OCI-LY3 (cell line): ENCODE data around the gene LHFPL4.
"Not testable (repeated sequence)": the region's sequence is repeated elsewhere in the genome, so short reads cannot be mapped to it uniquely, and the experiment has no call there.

ENCODE experiments used
- H2AFZ ChIP-seq: fragments of 200-600, 300-600 bp; shearing (Covaris generic); 2 replicates; pipeline ENCODE4 v1.6.0; 2014; ENCODE audit warnings: antibody characterized with exemption, low read depth, low read length
- H3K27ac ChIP-seq: fragments of 200-600, 300-600 bp; sonication (generic); 2 replicates; pipeline ENCODE4 v1.5.1; 2014; ENCODE audit warnings: mild to moderate bottlenecking, low read length, moderate library complexity, mixed read lengths
- H3K27me3 ChIP-seq: fragments of 200-600, 300-600 bp; sonication (generic); 2 replicates; pipeline ENCODE4 v1.6.1; 2014; ENCODE audit warnings: low read depth, low read length, mixed read lengths
- H3K36me3 ChIP-seq: fragments of 200-600, 300-600 bp; sonication (generic); replicated peaks from 2 replicates; pipeline ENCODE3; 2014; ENCODE audit warnings: low read depth, low read length, mixed read lengths
- H3K4me1 ChIP-seq: fragments of 300-600, 200-600 bp; sonication (generic); 2 replicates; pipeline ENCODE4 v1.6.1; 2014; ENCODE audit warnings: low read length, mixed read lengths
- H3K4me2 ChIP-seq: fragments of 200-600, 300-600 bp; sonication (generic); 2 replicates; pipeline ENCODE4 v1.6.1; 2014; ENCODE audit warnings: low read length, mixed read lengths
- H3K4me3 ChIP-seq: fragments of 300-600, 200-600 bp; sonication (generic); 2 replicates; pipeline ENCODE4 v1.5.1; 2014; ENCODE audit warnings: antibody characterized with exemption, mild to moderate bottlenecking, low read length, moderate library complexity
- H3K79me2 ChIP-seq: fragments of 300-600, 200-600 bp; shearing (Covaris generic); 2 replicates; pipeline ENCODE4 v1.6.1; 2014; ENCODE audit warnings: mild to moderate bottlenecking, low read length, mixed read lengths
- H3K9ac ChIP-seq: fragments of 300-600, 200-600 bp; shearing (Covaris generic); 2 replicates; pipeline ENCODE4 v1.6.0; 2014; ENCODE audit warnings: mild to moderate bottlenecking, low read length, moderate library complexity
- H3K9me3 ChIP-seq: fragments of 200-600, 300-600 bp; shearing (Covaris generic); 2 replicates; pipeline ENCODE4 v1.6.1; 2014; ENCODE audit warnings: low read length, mixed read lengths; ENCODE audit not compliant: insufficient read depth
- H4K20me1 ChIP-seq: fragments of 200-600, 300-600 bp; sonication (generic); 2 replicates; pipeline ENCODE4 v1.6.1; 2016; ENCODE audit warnings: low read length, mixed read lengths; ENCODE audit not compliant: insufficient read depth
- CTCF ChIP-seq: fragments of 200-600, 300-600 bp; sonication (generic); IDR thresholded peaks from 2 replicates; pipeline ENCODE4 v1.5.1; 2014; ENCODE audit warnings: antibody characterized with exemption, low read length, low read depth
- EZH2phosphoT487 ChIP-seq: fragments of 200-600 bp; shearing (Covaris generic); IDR thresholded peaks from 2 replicates; pipeline ENCODE4 v1.6.1; 2018; ENCODE audit warnings: antibody characterized with exemption, mixed run types, low read depth

LHFPL4 gene

GRCh38 chr3:9553021-9553947 is at the start of gene LHFPL4:
Gene LHFPL4, minus strand, starts transcription at chr3:9553822. Its CDS starts 1,143 bp downstream, at chr3:9552679.
- no peak within 1 kb of the TSS for H3K27ac ChIP-seq
- no peak within 1 kb of the TSS for H2AFZ ChIP-seq
- H3K27me3 ChIP-seq, result no peaks in the 10 kb centered on the region; the same call in 1 of the 2 replicates
- TF ChIP-seq CTCF (no peak), EZH2phosphoT487 (no peak)
- no peaks in the 10 kb centered on the region for H4K20me1 ChIP-seq
- H3K9ac ChIP-seq, result no peak within 1 kb of the TSS
- no peaks in the 10 kb centered on the region for H3K4me1 ChIP-seq
- H3K79me2 ChIP-seq, result no peaks in the 10 kb centered on the region
- no peaks in the 10 kb centered on the region for H3K9me3 ChIP-seq
- no peaks in the 10 kb centered on the region for H3K36me3 ChIP-seq
- no peak within 1 kb of the TSS for H3K4me3 ChIP-seq
- H3K4me2 ChIP-seq, result no peak within 1 kb of the TSS

- no peaks in the 10 kb centered on the region for H3K27me3 ChIP-seq
- no peaks in the 10 kb centered on the region for H3K36me3 ChIP-seq
- H3K79me2 ChIP-seq, result no peaks in the 10 kb centered on the region
- no peak overlapping the region for H3K9ac ChIP-seq
- H3K4me2 ChIP-seq, result no peak overlapping the region
- H3K9me3 ChIP-seq, result peaks cover 5% of the 10 kb centered on the region; the same call in 1 of the 2 replicates
- H3K4me3 ChIP-seq, result no peak overlapping the region
- H4K20me1 ChIP-seq, result no peaks in the 10 kb centered on the region
- no peak overlapping the region for H3K27ac ChIP-seq
- no peak overlapping the region for H2AFZ ChIP-seq
- no peak for TF ChIP-seq EZH2phosphoT487
- no peak for TF ChIP-seq CTCF
- H3K4me1 ChIP-seq, result no peaks in the 10 kb centered on the region
Measured at GRCh38 chr3:9602620-9603019, 49.0 kb upstream of the LHFPL4 start.

- not testable (repeated sequence) for H3K27me3 ChIP-seq, H3K4me1 ChIP-seq, H3K27ac ChIP-seq, H3K36me3 ChIP-seq, H3K9me3 ChIP-seq, H4K20me1 ChIP-seq, H3K9ac ChIP-seq, H3K4me3 ChIP-seq, H3K79me2 ChIP-seq, H3K4me2 ChIP-seq, H2AFZ ChIP-seq
Measured at GRCh38 chr3:9601006-9601581, 47.5 kb upstream of the LHFPL4 start.

GRCh38 chr3:9600597-9600996 is 47.0 kb upstream of the LHFPL4 start:
- Histone ChIP-seq H3K79me2 (no peaks in the 10 kb centered on the region), H3K9me3 (peaks cover 2% of the 10 kb centered on the region; the same call in 1 of the 2 replicates), H3K4me1 (no peaks in the 10 kb centered on the region), H4K20me1 (no peaks in the 10 kb centered on the region), H3K36me3 (no peaks in the 10 kb centered on the region), H2AFZ (no peak overlapping the region), H3K9ac (no peak overlapping the region), H3K4me3 (no peak overlapping the region), H3K4me2 (no peak overlapping the region), H3K27me3 (no peaks in the 10 kb centered on the region), H3K27ac (no peak overlapping the region)
- no peak for TF ChIP-seq EZH2phosphoT487
- no peak for TF ChIP-seq CTCF
